Bone marrow (tissue), 2 donors: ENCODE results near the gene CASP8.
"Not testable (repeated sequence)": the region's sequence is repeated elsewhere in the genome, so short reads cannot be mapped to it uniquely, and the experiment has no call there.

Experiments used
- DNase-seq, 2 donors: peaks; one replicate each; lab custom pipeline; 2025; lab: John Stamatoyannopoulos, UW

CASP8 gene

GRCh38 chr2:201260302-201260800, at the start of gene CASP8:
CASP8 (plus strand) TSS chr2:201260536; CDS start chr2:201266487, 5,951 bp downstream.
- peak; percentile 35 to 93 for DNase-seq

- DNase-seq: no peak
Observed at GRCh38 chr2:201215963-201216362, 44.4 kb upstream of the CASP8 start.

GRCh38 chr2:201216918-201217317, 43.4 kb upstream of the CASP8 start:
- DNase-seq: no peak

GRCh38 chr2:201218780-201219179, 41.6 kb upstream of the CASP8 start:
- DNase-seq: no peak

- DNase-seq: no peak
Observed at GRCh38 chr2:201219328-201220096, 40.8 kb upstream of the CASP8 start.

GRCh38 chr2:201220102-201220570, 40.2 kb upstream of the CASP8 start:
- peak in 1 of 2 donors; percentile 37 for DNase-seq

- no peak for DNase-seq
Observed at GRCh38 chr2:201223089-201224073, 37.0 kb upstream of the CASP8 start.

- DNase-seq: peak in 1 of 2 donors; percentile 72
Observed at GRCh38 chr2:201228271-201228911, 31.9 kb upstream of the CASP8 start.

- DNase-seq: no peak
Observed at GRCh38 chr2:201228912-201229290, 31.4 kb upstream of the CASP8 start.

- peak; percentile 61 to 98 for DNase-seq
Observed at GRCh38 chr2:201231781-201232466, 28.4 kb upstream of the CASP8 start.

GRCh38 chr2:201232467-201232815, 27.9 kb upstream of the CASP8 start:
- DNase-seq: no peak

- DNase-seq: peak; percentile 20 to 97
Observed at GRCh38 chr2:201233192-201233811, 27.0 kb upstream of the CASP8 start.

GRCh38 chr2:201233812-201234662, 26.3 kb upstream of the CASP8 start:
- no peak for DNase-seq

GRCh38 chr2:201234663-201235135, 25.6 kb upstream of the CASP8 start:
- no peak for DNase-seq

GRCh38 chr2:201235860-201236811, 24.2 kb upstream of the CASP8 start:
- DNase-seq: peak in 1 of 2 donors; percentile 50

- peak in 1 of 2 donors; percentile 77 for DNase-seq
Observed at GRCh38 chr2:201237486-201238123, 22.7 kb upstream of the CASP8 start.

GRCh38 chr2:201239167-201239935, 21.0 kb upstream of the CASP8 start:
- not testable (repeated sequence) for DNase-seq
